Muscle of arm (tissue), 12 donors: ENCODE measurements around the gene FAR1. TPM values are rescaled to one million over a fixed set of nuclear protein-coding genes. Genes with fewer than 3 reads are reported as not detected.

Experiments
- DNase-seq: peaks from one replicate; pipeline ENCODE4 v3.0.0-alpha.2; 2013
- polyA plus RNA-seq, 12 donors: library from polyadenylated mRNA; unstranded; fragments of 120-200 nt; gene quantifications; one replicate each; pipeline ENCODE4 v1.2.1, GENCODE V29; 2013; ENCODE audit not compliant: insufficient read length in 12 of 12

The FAR1 gene
- polyA plus RNA-seq, 12 donors, result 37.3 to 72.5 (median 53.8) TPM; not detected in 1

DNA sequence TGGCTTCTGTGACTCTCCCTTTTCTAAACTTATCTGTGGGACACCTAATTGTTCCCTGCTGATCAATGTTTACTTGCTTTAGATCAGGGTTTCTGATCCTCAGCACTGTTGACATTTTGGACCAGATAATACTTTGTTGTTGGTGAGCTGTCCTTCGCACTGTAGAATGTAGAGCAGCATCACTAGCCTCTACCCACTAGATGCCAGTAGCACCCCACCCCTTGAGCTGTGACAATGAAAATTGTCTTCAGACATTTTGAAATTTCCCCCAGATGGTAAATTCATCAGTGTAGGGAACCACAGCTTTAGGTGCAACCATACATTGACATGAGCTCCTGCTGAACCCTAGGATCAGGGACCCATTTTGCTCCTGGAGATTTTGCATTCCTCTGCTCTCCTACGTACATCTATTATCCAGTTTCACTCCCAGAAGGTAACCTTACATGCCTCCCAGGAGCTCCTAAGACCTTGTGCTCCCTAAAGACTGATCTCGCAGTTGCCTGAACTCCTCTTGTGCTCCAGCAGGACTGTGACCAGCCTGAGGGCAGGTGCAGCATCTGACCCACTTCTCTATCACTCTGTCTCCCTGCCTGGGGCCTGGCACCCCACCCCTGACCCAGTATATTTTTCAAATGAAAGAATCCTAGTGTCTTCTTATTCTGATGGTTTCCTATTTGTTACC lies 107.8 kb downstream of the FAR1 start:
- DNase-seq, result no peak

DNA sequence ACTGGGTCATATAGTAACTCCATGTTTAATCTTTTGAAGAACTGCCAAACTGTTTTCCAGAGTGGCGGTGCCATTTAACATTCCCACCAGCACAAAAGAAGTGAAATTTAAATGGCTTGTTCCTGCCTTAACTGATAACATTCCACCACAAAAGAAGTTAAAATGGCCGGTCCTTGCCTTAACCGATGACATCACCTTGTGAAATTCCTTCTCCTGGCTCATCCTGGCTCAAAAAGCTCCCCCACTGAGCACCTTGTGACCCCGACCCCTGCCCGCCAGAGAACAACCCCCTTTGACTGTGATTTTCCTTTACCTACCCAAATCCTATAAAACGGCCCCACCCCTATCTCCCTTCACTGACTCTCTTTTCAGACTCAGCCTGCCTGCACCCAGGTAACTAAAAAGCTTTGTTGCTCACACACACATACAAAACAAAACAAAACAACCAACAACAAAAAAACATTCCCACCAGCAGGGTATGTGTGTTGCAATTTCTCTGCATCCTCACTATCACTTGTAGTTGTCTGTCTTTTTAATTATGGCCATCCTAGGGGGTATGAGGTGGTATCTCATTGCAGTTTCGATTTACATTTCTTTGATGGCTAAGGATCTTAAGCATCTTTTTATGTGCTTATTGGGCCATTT lies 109.0 kb downstream of the FAR1 start:
- DNase-seq, result no peak

DNA sequence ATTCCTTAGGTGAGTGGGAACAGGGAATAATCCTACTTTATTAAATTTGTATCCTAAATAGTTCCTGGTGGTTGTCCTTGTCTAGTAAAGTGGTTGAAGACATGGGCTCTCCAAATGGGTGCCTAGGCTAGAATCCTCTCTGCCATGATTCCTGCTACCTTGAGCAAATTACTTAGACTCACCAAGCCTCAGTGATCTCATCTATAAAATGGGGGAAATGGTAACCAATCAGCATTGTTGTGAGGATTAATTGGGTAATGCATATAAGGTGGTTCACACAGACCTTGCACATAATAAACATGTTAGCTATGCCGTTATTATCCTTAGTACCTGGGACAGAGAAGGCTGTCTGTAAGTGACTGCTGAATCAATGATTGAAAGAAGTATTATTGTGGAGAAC lies 109.9 kb downstream of the FAR1 start:
- DNase-seq, result no peak

DNA sequence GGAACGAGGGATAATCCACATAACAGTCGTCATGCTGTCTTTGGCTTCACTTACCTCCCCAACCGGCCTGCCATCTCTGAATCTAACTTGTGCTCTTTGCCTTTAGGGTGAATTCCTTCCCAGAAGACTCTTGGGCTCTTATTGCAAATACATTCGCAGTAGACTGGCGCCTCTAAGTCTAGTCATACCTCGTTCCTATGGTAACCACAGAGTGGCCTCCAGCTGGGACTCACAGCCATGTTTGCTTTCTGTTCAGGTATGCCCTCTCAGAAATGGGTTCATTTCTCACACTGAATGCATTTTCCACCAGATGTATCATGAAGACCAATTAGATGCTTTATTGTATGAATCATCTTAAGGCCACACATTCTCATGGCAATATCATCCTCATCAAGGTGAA lies 112.7 kb downstream of the FAR1 start:
- no peak for DNase-seq

Other genes with a start within 250 kb of the FAR1 start
- 10 to 100 TPM in 11 of 12 donors, not detected in 1; 20.7 to 28.9 (median 26.5) TPM for gene BTBD10, start 205.4 kb upstream of the FAR1 start, polyA plus RNA-seq
- gene PTH, start 172.7 kb upstream of the FAR1 start, polyA plus RNA-seq, result not detected